GM19395 (cell line): ENCODE data around the gene ZBTB3.
"Not testable (repeated sequence)": the region's sequence is repeated elsewhere in the genome, so short reads cannot be mapped to it uniquely, and the experiment has no call there.

Experiments used
- ATAC-seq: cut with Tn5 transposase; IDR thresholded peaks from one replicate; pipeline ENCODE4 v1.9.1; 2021; ENCODE audit warnings: mild to moderate bottlenecking, moderate library complexity; ENCODE audit not compliant: unreplicated experiment

Gene ZBTB3

GRCh38 chr11:62716816-62717215 lies 37.1 kb downstream of the ZBTB3 start:
- ATAC-seq = no peak

GRCh38 chr11:62716206-62716605 lies 37.8 kb downstream of the ZBTB3 start:
- ATAC-seq = no peak

- ATAC-seq = no peak
Measured at GRCh38 chr11:62715150-62716130, 38.5 kb downstream of the ZBTB3 start.

GRCh38 chr11:62713343-62713742 lies 40.6 kb downstream of the ZBTB3 start:
- no peak for ATAC-seq

GRCh38 chr11:62712861-62713260 lies 41.1 kb downstream of the ZBTB3 start:
- ATAC-seq = no peak

GRCh38 chr11:62712276-62712812 lies 41.6 kb downstream of the ZBTB3 start:
- ATAC-seq = no peak

- ATAC-seq = peak; percentile 6
Measured at GRCh38 chr11:62710001-62710345, 44.0 kb downstream of the ZBTB3 start.

GRCh38 chr11:62709247-62710000 lies 44.5 kb downstream of the ZBTB3 start:
- peak; percentile 70 for ATAC-seq

- ATAC-seq = no peak
Measured at GRCh38 chr11:62708793-62709192, 45.2 kb downstream of the ZBTB3 start.

GRCh38 chr11:62708392-62708791 lies 45.6 kb downstream of the ZBTB3 start:
- no peak for ATAC-seq

- no peak for ATAC-seq
Measured at GRCh38 chr11:62707277-62707861, 46.6 kb downstream of the ZBTB3 start, which contains the start of the genes BSCL2 and GNG3. Gene BSCL2, minus strand, starts transcription at chr11:62707424. Its CDS starts 229 bp downstream, at chr11:62707195. Gene GNG3, plus strand, starts transcription at chr11:62707676. Its CDS starts 620 bp downstream, at chr11:62708296.

- ATAC-seq = no peak
Measured at GRCh38 chr11:62706850-62707247, 47.1 kb downstream of the ZBTB3 start.

GRCh38 chr11:62705880-62706849 lies 47.8 kb downstream of the ZBTB3 start:
- ATAC-seq = peak; percentile 58

- ATAC-seq = no peak
Measured at GRCh38 chr11:62705413-62705812, 48.5 kb downstream of the ZBTB3 start.

GRCh38 chr11:62703921-62704320 lies 50.0 kb downstream of the ZBTB3 start:
- ATAC-seq = not testable (repeated sequence)

- no peak for ATAC-seq
Measured at GRCh38 chr11:62702246-62702645, 51.7 kb downstream of the ZBTB3 start.
